Activated gamma-delta T cell (primary cell): ENCODE results near the gene COL15A1.

Experiments used
- DNase-seq: peaks from one replicate; lab custom pipeline; 2025; lab: John Stamatoyannopoulos, UW

COL15A1 gene

DNA sequence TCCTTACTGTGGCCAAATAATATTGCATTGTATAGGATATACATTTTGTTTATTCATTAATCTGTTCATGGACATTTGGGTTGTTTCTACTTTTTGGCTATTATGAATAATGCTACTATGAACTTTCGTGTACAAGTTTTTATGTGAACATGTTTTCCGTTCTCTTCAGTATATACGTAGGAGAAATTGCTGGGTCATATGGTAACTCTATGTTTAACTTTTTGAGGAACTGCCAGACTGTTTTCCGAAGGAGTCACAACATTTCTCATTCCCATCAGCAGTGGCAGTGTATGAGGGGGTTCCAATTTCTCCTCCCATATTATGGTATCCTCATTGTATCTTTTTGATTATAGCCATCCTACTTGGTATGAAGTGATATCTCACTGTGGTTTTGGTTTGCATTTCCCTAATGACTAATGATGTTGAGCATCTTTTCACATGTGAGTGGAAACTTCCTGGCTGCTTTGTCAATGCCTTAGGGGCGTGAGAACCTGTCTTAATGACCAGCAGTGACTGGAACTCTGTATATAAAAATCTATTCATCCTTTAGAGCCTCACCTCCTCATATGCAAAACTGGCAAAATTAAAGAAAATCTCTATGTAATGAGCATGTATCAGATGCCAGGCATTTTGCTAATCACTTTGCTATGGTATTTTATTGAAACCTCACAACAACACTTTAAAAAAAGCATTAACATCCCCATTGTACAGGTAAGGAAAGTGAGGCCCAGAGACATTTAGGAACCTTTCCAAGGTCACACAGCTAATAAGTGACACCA lies 113.4 kb downstream of the COL15A1 start:
- DNase-seq, result no peak

- no peak for DNase-seq
These were observed 114.2 kb downstream of the COL15A1 start for GRCh38 chr9:99057665-99058625.

- no peak for DNase-seq
These were observed 115.5 kb downstream of the COL15A1 start for GRCh38 chr9:99058964-99059921.

GRCh38 chr9:99060621-99061020 lies 116.9 kb downstream of the COL15A1 start:
- DNase-seq, result no peak

DNA sequence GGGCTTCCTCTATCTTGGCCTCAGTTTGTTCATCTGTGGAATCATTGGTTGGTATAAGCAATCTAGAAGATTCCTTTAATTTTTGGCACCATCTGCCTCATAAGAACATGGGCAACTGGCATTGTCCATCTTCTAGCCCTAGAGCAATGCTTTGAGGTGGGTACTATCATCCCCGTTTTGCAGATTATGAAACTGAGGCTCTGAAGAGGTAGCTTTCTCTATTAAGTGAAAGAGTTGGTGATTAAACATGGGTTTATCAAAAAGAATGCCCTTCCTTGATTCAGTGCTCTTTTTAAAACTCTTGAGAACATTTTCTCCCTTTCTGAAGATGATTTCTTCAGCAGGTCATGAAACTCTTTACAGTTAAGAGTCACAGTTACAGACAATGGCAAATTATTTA lies 118.8 kb downstream of the COL15A1 start:
- no peak for DNase-seq

GRCh38 chr9:99063522-99063921 lies 119.8 kb downstream of the COL15A1 start:
- DNase-seq, result no peak

DNA sequence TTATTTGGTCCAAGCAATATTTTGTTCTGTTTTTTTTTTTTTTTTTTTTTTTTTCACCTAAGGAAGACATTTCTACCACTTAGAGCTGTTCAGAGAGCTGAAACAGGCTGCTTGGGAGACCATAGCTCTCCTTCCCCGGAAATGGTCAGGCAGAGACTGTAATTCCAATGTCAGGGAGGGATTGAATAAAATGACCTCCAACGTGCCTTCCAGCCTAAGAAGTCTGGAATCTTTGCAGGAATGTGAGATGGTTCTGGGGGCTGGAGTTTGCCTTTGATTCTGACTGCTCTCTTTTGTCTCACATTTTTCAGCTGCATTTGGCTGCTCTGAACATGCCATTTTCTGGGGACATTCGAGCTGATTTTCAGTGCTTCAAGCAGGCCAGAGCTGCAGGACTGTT lies 122.9 kb downstream of the COL15A1 start:
- DNase-seq, result no peak

DNA sequence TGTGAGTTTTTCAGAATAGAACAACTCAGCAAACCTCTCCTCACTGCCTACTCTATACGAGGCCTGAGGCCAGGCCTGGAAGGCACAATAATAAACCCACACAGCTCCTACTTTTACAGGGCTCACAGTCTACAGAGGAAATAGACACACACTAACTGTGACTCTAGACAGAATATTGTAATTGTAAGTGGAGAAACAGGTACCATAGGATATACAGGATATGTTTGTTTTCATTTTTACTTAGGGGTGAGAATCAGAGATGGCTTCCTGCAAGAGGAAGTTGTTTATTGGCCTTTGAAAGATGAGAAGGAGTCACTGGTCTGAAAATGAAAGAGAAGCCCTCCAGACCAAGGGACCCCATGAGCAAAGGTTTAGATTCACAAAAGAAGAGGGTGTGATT lies 125.4 kb downstream of the COL15A1 start:
- DNase-seq, result no peak

DNA sequence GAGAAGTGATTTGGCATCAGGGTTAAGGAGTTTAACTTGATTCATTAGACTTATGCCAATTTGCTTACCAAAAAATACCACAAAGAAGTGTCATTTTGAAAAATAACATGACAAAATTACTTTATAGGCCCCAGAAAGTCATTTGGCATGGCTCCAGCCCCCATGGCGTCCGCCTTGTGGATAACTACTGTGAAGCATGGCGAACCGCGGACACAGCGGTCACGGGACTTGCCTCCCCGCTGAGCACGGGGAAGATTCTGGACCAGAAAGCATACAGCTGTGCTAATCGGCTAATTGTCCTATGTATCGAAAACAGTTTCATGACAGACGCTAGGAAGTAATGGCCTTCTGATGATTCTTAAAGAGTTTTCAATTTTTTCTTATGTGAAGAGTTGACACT lies 125.8 kb downstream of the COL15A1 start:
- DNase-seq, result no peak

GRCh38 chr9:99070681-99071080 lies 127.0 kb downstream of the COL15A1 start:
- DNase-seq, result no peak

DNA sequence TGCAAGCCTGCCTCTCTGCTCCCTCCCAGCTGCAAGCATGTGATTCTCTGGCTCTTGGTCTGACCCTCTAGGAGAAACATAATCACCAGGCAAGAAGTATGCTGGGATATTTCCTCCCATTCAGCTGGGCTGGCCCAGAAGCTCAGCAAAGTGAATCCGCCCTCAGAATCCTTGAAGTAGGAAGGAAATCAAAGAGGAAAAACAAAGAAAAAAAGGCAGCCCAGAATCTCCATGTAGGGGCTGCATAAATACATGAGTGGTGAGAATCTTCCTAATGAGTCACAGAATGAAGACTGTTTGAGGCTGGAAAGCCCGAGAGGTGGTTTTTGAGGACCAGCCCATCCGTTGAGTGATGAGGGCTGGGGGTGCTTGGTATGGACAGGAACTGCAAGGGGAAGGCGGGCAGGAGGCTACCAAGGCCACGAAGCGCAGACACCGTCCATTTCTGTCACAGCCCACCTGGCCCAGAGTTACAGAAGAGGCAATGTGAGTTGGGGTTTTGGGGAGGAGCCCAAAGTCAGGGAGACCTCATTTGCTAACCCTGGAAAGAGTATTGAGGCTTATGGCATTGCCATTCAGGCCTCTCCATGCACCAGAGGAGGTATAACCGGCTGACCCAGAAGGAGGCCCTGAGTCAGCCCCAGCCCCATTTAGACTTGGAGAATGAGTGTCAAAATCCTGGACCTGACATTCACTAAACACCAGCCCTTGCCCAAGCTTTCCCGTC lies 127.8 kb downstream of the COL15A1 start:
- no peak for DNase-seq

DNA sequence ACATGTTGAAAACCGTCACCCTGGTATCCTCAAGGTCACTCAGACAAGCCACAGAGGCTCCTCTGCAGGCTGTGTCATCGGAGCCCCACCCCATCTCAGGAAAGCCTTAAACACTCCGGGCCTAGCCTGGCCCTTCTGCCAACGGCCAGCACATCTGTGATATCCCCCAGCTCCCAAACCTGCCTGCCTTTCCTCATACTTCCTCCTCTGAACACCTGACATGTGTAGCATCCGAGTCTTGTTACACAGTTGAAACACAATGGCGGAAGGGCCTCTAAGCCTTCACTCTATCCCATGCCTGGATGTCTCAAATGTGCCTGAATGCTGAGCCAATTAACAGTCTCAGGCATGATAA lies 128.3 kb downstream of the COL15A1 start:
- no peak for DNase-seq

DNA sequence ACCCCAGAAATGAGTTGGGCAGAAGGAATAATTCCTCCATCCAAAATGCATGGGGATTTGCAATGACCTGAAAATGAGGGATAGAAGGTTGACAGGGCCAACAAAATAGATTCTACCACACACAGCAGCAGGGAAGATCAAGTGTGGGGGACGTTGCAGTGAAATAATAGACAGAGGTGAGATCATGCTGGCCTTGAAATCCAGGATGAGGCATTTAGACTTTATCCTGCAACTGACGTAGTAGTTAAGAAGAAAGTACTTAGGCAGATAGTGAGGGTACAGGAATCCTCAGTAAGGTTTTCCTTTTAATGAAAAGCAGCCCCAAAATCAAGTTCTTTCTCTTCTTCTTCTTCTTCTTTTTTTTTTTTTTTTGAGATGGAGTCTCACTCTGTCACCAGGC lies 129.6 kb downstream of the COL15A1 start:
- DNase-seq, result no peak

DNA sequence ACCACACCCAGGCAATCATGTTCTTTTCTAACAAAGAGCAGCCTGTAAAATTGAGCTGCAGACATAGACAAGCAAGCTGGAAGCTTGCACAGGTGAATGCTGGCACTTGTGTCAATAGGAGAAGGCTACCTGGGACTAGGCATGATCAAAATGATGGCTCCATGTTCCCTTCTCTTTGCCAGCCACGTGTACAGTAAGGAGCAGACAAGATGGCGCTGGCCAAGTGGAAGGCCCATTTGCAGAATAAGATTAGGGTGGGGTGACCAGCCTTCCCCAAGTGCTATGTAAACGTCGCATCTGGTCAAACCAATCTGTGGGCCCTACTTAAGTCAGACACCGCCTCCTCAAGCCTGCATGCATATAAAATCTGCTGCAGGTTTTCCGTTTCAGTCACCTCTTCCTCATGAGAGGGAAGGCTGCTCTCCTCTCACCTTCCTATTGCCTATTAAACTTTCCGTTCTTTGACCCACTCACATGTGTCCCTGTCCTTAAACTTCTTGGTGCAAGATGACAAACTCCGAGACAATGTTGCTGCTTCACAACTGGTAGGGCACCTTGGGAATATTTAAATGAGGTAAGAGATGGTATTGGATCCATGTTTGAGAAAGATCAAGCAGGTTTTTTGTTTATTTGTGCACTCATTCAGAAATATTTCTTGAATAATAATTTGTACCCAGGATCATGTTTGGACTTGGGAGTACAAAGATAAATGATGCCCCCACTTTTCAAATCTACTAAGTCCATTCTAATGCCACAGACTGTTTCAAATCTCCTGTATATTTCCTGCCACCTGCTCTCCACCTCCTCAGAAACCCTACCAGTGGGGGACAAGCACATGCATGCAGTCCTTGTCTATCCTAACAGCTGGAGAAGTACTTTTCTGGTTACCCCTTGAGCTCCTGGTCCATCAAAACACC lies 130.5 kb downstream of the COL15A1 start:
- no peak for DNase-seq

GRCh38 chr9:99074902-99075245 lies 131.2 kb downstream of the COL15A1 start:
- DNase-seq, result no peak

- no peak for DNase-seq
These were observed 131.7 kb downstream of the COL15A1 start for GRCh38 chr9:99075246-99075912.

GRCh38 chr9:99076030-99076429 lies 132.3 kb downstream of the COL15A1 start:
- DNase-seq, result no peak

- no peak for DNase-seq
These were observed 132.9 kb downstream of the COL15A1 start for GRCh38 chr9:99076483-99077171.

DNA sequence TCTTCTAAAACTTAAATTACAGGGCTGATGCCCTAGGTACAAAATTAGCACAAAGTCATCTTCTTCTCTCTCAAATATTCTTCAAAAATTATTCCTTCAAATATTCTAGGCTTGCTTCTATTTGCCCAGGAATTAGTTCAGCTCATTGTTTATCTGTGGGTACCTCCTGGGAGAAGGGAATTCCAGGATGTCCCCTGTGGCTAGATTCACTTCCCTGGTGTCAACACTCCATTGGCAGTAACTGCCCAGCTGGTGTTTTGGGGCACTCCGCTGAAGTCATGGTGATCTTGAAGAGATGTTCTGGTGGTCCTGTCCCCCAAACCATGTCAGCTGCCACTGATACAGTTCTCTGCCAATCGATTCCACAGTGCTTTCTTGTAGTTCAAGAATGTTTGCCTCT lies 135.0 kb downstream of the COL15A1 start:
- no peak for DNase-seq
